Naive thymus-derived CD8-positive, alpha-beta T cell (primary cell): ENCODE data around the gene EFCAB12. TPM values are rescaled to one million over a fixed set of nuclear protein-coding genes. Genes with fewer than 3 reads are reported as not detected.

Source experiments
- ATAC-seq, 2 donors: fragments of 150-1000 bp; cut with Tn5 transposase in 1 of 2; sonication (Bioruptor Pico), chemical (Tn5 transposase) in 1 of 2; 1 replicate in 1 of 2; 2 replicates in 1 of 2; pipeline ENCODE4 v1.10.0; 2021; ENCODE audit warnings: mild to moderate bottlenecking in 2 of 2, moderate library complexity in 2 of 2
- POLR2A ChIA-PET: fragments of 350-600 bp; sonication (Branson Sonifier 250); formaldehyde crosslinking; loops from one replicate; lab custom pipeline; 2021; ENCODE audit warnings: antibody characterized with exemption; lab: Charles Lee
- DNase-seq, 10 donors: peaks; one replicate each; pipeline versions ENCODE4 v3.0.0 to v3.0.0-alpha.2; 2020 to 2022
- H3K27ac Mint-ChIP-seq, 10 donors: one replicate each; pipeline ENCODE4 v1.8.0; 2020 to 2022; ENCODE audit warnings: mild to moderate bottlenecking in 10 of 10, mixed read lengths in 10 of 10, moderate library complexity in 4 of 10, inconsistent platforms in 1 of 10
- H3K27me3 Mint-ChIP-seq, 5 donors: one replicate each; pipeline ENCODE4 v1.8.0; 2021 to 2022; ENCODE audit warnings: mixed read lengths in 5 of 5
- H3K36me3 Mint-ChIP-seq, 3 donors: one replicate each; pipeline ENCODE4 v1.8.0; 2020 to 2022; ENCODE audit warnings: mixed read lengths in 3 of 3, mild to moderate bottlenecking in 2 of 3, inconsistent platforms in 1 of 3
- H3K4me1 Mint-ChIP-seq, 4 donors: one replicate each; pipeline ENCODE4 v1.8.0; 2021 to 2022; ENCODE audit warnings: mixed read lengths in 4 of 4
- H3K4me3 Mint-ChIP-seq, 10 donors: one replicate each; pipeline ENCODE4 v1.8.0; 2020 to 2022; ENCODE audit warnings: mild to moderate bottlenecking in 10 of 10, mixed read lengths in 10 of 10, moderate library complexity in 6 of 10, inconsistent platforms in 1 of 10
- H3K9me3 Mint-ChIP-seq, 9 donors: one replicate each; pipeline ENCODE4 v1.8.0; 2020 to 2022; ENCODE audit warnings: mixed read lengths in 9 of 9, mild to moderate bottlenecking in 3 of 9, inconsistent platforms in 1 of 9, moderate library complexity in 1 of 9
- polyA plus RNA-seq, 3 donors: library from polyadenylated mRNA; unstranded; fragments of 300-500 nt; fragmentation: Illumina TruSeq; gene quantifications; one replicate each; pipeline ENCODE4 v1.2.3, GENCODE V29; 2021
- total RNA-seq, 8 experiments: library from RNA in 2 of 8; stranded (reverse) in 2 of 8; gene quantifications; one replicate each; pipeline ENCODE4 v1.2.3 and lab custom pipeline; 2021 to 2026

EFCAB12 gene
- total and polyA plus RNA-seq, 5 experiments from 2014 or later: 0.16 to 2.3 (median 0.91) TPM; not detected in 1

- ATAC-seq (no peak), DNase-seq (no peak)
- Mint-ChIP-seq H3K27me3 (peaks cover 0 to 14% (median 1%) of the 10 kb centered on the region in 5 donors), H3K9me3 (no peaks in the 10 kb centered on the region), H3K4me1 (no peaks in the 10 kb centered on the region), H3K4me3 (no peak overlapping the region), H3K36me3 (no peaks in the 10 kb centered on the region), H3K27ac (no peak overlapping the region)
- POLR2A ChIA-PET: no interaction called here
Measured at GRCh38 chr3:129352650-129353588, 75.5 kb downstream of the EFCAB12 start.

- DNase-seq (no peak), ATAC-seq (no peak)
- no peaks in the 10 kb centered on the region for H3K36me3 Mint-ChIP-seq
- POLR2A ChIA-PET: interaction anchor here (0.6 kb wide), 1 partner anchor 793 kb away, joined by 3 read pairs; no protein-coding TSS in a partner anchor
- H3K27ac Mint-ChIP-seq: no peak overlapping the region
- no peaks in the 10 kb centered on the region for H3K9me3 Mint-ChIP-seq
- peaks cover 0 to 2% (median under 1%) of the 10 kb centered on the region in 4 donors for H3K4me1 Mint-ChIP-seq
- H3K27me3 Mint-ChIP-seq: peaks cover 0 to 14% (median 1%) of the 10 kb centered on the region in 5 donors
- H3K4me3 Mint-ChIP-seq: peak overlapping the region in 1 of 10 donors; percentile 62
Measured at GRCh38 chr3:129352045-129352444, 76.4 kb downstream of the EFCAB12 start.

Other genes starting within 250 kb of the EFCAB12 start
- gene CNBP, start 244.7 kb downstream of the EFCAB12 start, total RNA-seq: 100 to 1,000 TPM; 403 to 421 TPM
- 100 to 1,000 TPM; 843 to 960 (median 927) TPM for gene CNBP, start 244.7 kb downstream of the EFCAB12 start, polyA plus RNA-seq
- 100 to 1,000 TPM; 106 to 113 TPM for gene COPG1, start 179.0 kb downstream of the EFCAB12 start, total RNA-seq
- 10 to 100 TPM; 54.0 to 75.5 (median 58.5) TPM for gene COPG1, start 179.0 kb downstream of the EFCAB12 start, polyA plus RNA-seq
- gene HMCES, start 149.8 kb downstream of the EFCAB12 start, total RNA-seq: 10 to 100 TPM; 54.5 to 62.2 TPM
- 100 to 1,000 TPM in 1 of 3 donors, 10 to 100 TPM in 2; 82.2 to 112 (median 83.9) TPM for gene HMCES, start 149.8 kb downstream of the EFCAB12 start, polyA plus RNA-seq
- 10 to 100 TPM; 58.2 to 61.1 TPM for gene MBD4, start 11.3 kb upstream of the EFCAB12 start, total RNA-seq
- gene MBD4, start 11.3 kb upstream of the EFCAB12 start, polyA plus RNA-seq: 10 to 100 TPM; 33.6 to 40.0 (median 35.9) TPM
- 10 to 100 TPM; 22.9 to 25.2 TPM for gene IFT122, start 11.6 kb upstream of the EFCAB12 start, total RNA-seq
- 1 to 10 TPM; 3.3 to 6.5 (median 3.5) TPM for gene IFT122, start 11.6 kb upstream of the EFCAB12 start, polyA plus RNA-seq
- under 1 TPM in 1 of 2 experiments, not detected in 1; 0.13 TPM for gene RHO, start 100.0 kb upstream of the EFCAB12 start, total RNA-seq
- gene RHO, start 100.0 kb upstream of the EFCAB12 start, polyA plus RNA-seq: not detected
- not detected for gene H1-8, start 114.5 kb upstream of the EFCAB12 start, total RNA-seq
- not detected for gene H1-8, start 114.5 kb upstream of the EFCAB12 start, polyA plus RNA-seq
- 10 to 100 TPM in 1 of 2 experiments, 1 to 10 TPM in 1; 7.4 to 11.3 TPM for gene PLXND1, start 178.0 kb upstream of the EFCAB12 start, total RNA-seq
- 1 to 10 TPM in 1 of 3 donors, under 1 TPM in 2; 0.25 to 1.2 (median 0.30) TPM for gene PLXND1, start 178.0 kb upstream of the EFCAB12 start, polyA plus RNA-seq